Measurements from ENCODE around the gene FNDC11. TPM values are rescaled to one million over a fixed set of nuclear protein-coding genes. Genes with fewer than 3 reads are reported as not detected.
"Not testable (repeated sequence)": the region's sequence is repeated elsewhere in the genome, so short reads cannot be mapped to it uniquely, and the experiment has no call there.

Gene FNDC11
- total and polyA plus RNA-seq, 3 donors from 2014 or later, result 85.4 to 147 (median 121) TPM

DNA sequence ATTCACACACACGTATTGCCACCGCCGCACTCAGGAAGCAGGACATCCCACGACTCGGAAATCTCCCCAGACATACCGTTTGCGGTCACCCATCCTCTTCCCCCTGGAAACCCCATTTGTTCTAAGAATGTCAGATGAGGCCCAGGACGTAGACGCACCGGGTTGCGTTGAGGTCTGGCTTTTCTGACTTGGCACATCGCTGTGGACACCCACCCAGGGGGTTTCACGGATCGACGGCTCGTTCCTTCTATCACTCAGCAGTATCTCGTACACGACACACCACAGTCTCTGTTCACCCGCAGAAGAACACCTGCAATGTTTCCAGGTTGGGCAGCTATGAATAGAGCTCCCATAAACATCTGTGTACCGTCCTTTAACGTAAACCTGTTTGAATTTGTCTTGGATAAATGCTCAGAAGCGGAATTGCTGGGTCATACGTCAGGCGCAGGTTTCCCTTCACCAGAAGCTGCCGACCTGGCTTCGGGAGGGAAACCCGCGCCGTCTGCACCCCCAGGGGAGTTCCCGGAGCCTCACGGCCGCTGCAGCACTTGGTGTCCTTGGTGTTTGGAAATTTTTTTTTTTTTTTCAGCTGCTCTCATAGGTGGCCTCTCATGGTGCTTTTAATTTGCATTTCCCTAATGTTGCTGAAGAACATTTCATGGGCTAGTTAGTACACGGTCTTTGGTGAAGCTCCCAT lies 45.7 kb upstream of the FNDC11 start:
- intact Hi-C loops (cut with DNase I; ENCODE audit: low total_unique reads), result no loop called here
- H3K4me3 ChIP-seq, result no peak overlapping the region
- no peaks in the 10 kb centered on the region for H3K9me3 ChIP-seq
- WGBS, 2 donors, result 86 to 91% methylated on average over 33 of the region's 33 CpGs
- no peaks in the 10 kb centered on the region for H3K36me3 ChIP-seq (ENCODE audit: low read depth, missing control alignments)
- no peak overlapping the region for H3K27ac ChIP-seq
- H3K4me1 ChIP-seq, result no peaks in the 10 kb centered on the region
- no peak for DNase-seq
- TF ChIP-seq POLR2A (IDR thresholded peaks at IDR 0.05), result no peak
- TF ChIP-seq, protein P1, sequence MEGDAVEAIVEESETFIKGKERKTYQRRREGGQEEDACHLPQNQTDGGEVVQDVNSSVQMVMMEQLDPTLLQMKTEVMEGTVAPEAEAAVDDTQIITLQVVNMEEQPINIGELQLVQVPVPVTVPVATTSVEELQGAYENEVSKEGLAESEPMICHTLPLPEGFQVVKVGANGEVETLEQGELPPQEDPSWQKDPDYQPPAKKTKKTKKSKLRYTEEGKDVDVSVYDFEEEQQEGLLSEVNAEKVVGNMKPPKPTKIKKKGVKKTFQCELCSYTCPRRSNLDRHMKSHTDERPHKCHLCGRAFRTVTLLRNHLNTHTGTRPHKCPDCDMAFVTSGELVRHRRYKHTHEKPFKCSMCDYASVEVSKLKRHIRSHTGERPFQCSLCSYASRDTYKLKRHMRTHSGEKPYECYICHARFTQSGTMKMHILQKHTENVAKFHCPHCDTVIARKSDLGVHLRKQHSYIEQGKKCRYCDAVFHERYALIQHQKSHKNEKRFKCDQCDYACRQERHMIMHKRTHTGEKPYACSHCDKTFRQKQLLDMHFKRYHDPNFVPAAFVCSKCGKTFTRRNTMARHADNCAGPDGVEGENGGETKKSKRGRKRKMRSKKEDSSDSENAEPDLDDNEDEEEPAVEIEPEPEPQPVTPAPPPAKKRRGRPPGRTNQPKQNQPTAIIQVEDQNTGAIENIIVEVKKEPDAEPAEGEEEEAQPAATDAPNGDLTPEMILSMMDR (IDR thresholded peaks at IDR 0.05), result no peak
- H3K27me3 ChIP-seq, result no peaks in the 10 kb centered on the region

GRCh38 chr20:63509088-63509564 lies 44.8 kb upstream of the FNDC11 start:
- no peak for TF ChIP-seq POLR2A (IDR thresholded peaks at IDR 0.05)
- TF ChIP-seq, protein P1 (IDR thresholded peaks at IDR 0.05), result no peak
- Histone ChIP-seq H3K36me3 (ENCODE audit: low read depth, missing control alignments) (no peaks in the 10 kb centered on the region), H3K27me3 (no peaks in the 10 kb centered on the region), H3K4me3 (no peak overlapping the region), H3K4me1 (no peaks in the 10 kb centered on the region), H3K9me3 (no peaks in the 10 kb centered on the region), H3K27ac (no peak overlapping the region)
- intact Hi-C loops (cut with DNase I; ENCODE audit: low total_unique reads), result no loop called here
- no peak for DNase-seq
- 78 to 91% methylated on average over 9 of the region's 9 CpGs for WGBS, 2 donors

DNA sequence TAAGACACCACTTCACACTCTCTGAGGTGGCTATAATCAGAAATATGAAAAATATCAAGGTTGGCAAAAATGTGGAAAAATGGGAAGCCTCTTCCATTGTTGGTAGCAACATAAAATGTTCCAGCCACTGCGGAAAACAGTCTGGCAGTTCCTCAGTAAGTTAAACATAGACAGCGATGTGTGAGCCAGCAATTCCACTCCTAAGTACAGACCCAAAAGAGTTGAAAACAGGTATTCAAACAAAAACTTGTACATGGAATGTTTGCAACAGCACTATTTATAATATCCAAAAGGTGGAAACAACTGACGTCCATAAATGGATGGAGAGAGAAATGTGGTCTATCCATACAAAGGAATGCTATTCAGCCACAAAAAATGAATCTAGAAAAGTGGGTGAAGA lies 40.8 kb upstream of the FNDC11 start:
- TF ChIP-seq POLR2A (IDR thresholded peaks at IDR 0.05), result no peak
- TF ChIP-seq, protein P1 (IDR thresholded peaks at IDR 0.05), result no peak
- Histone ChIP-seq H3K4me3 (no peak overlapping the region), H3K4me1 (no peaks in the 10 kb centered on the region), H3K27me3 (no peaks in the 10 kb centered on the region), H3K27ac (no peak overlapping the region), H3K36me3 (ENCODE audit: low read depth, missing control alignments) (no peaks in the 10 kb centered on the region), H3K9me3 (no peaks in the 10 kb centered on the region)
- 91 to 94% methylated on average over 3 of the region's 3 CpGs for WGBS, 2 donors
- DNase-seq, result no peak
- intact Hi-C loops (cut with DNase I; ENCODE audit: low total_unique reads), result no loop called here

GRCh38 chr20:63514520-63514919 lies 39.4 kb upstream of the FNDC11 start:
- H3K4me1 ChIP-seq; H3K4me3 ChIP-seq; H3K36me3 ChIP-seq (ENCODE audit: low read depth, missing control alignments); H3K27ac ChIP-seq; H3K9me3 ChIP-seq; intact Hi-C loops (cut with DNase I; ENCODE audit: low total_unique reads); H3K27me3 ChIP-seq; DNase-seq: not testable (repeated sequence)
- 80% methylated on average over 10 of the region's 10 CpGs for WGBS, 2 donors

- Histone ChIP-seq H3K27me3 (no peaks in the 10 kb centered on the region), H3K4me3 (no peak overlapping the region), H3K4me1 (peaks cover 15% of the 10 kb centered on the region), H3K27ac (no peak overlapping the region), H3K36me3 (ENCODE audit: low read depth, missing control alignments) (no peaks in the 10 kb centered on the region), H3K9me3 (no peaks in the 10 kb centered on the region)
- intact Hi-C loops (cut with DNase I; ENCODE audit: low total_unique reads), result no loop called here
- TF ChIP-seq, protein P1 (IDR thresholded peaks at IDR 0.05), result no peak
- TF ChIP-seq POLR2A (IDR thresholded peaks at IDR 0.05), result no peak
- DNase-seq, result no peak
- WGBS, 2 donors, result 95 to 96% methylated on average over 19 to 31 of the region's 32 CpGs
Measured at GRCh38 chr20:63517376-63518309, 36.3 kb upstream of the FNDC11 start.
